ENCODE measurements around the gene RAB7B.

DNA sequence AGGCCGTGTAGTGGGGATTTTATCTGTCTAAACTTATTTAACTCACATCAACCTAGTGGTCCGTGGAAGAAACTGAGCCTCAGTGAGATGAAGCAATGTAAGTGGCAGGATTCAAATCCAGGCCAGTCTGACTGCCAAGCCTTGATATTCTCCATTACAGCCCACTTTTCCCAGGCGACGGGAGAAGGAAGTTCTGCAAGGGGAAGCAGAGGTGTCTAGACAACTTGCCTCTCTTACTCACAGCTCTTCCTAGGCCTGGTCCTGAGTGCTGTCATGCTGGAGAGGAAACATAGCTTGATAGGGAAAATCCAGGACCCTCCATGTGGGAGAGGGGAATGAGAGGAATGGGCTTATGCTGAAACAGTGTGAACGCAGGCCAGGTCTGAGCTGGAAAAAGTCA, 11.4 kb upstream of the RAB7B start:
- TF ChIP-seq CTCF (IDR thresholded peaks at IDR 0.05) (no peak), POLR2A (IDR thresholded peaks at IDR 0.05) (no peak)

Data from body of pancreas (tissue), 4 donors.